Ovary (tissue), 9 donors: Measurements from ENCODE around the gene AAK1. TPM values are rescaled to one million over a fixed set of nuclear protein-coding genes. Genes with fewer than 3 reads are reported as not detected.

Source experiments
- DNase-seq, 5 donors: peaks; one replicate each; pipeline ENCODE4 v3.0.0-alpha.2; 2019 to 2020
- H3K27ac ChIP-seq, 2 donors: fragments of 200-600 bp; one replicate each; pipeline versions ENCODE4 v1.5.1 to v1.8.0; 2019 to 2022
- H3K27me3 ChIP-seq: fragments of 200-600 bp; one replicate; pipeline ENCODE4 v1.8.0; 2022
- H3K36me3 ChIP-seq: fragments of 200-600 bp; sonication (generic); one replicate; pipeline ENCODE4 v1.5.1; 2019
- H3K4me1 ChIP-seq: one replicate; pipeline ENCODE4 v1.8.1; 2013; ENCODE audit warnings: mild to moderate bottlenecking, moderate library complexity; ENCODE audit not compliant: insufficient read depth
- H3K4me3 ChIP-seq: fragments of 200-600 bp; sonication (generic); one replicate; pipeline ENCODE4 v1.5.1; 2017
- H3K9me3 ChIP-seq, 2 donors: fragments of 200-600 bp in 1 of 2; sonication (generic) in 1 of 2; one replicate each; pipeline versions ENCODE4 v1.5.1 to v1.8.1; 2013 to 2019; ENCODE audit warnings: mild to moderate bottlenecking in 1 of 2, moderate library complexity in 1 of 2
- EP300 ChIP-seq: sonication (generic); formaldehyde crosslinking; IDR thresholded peaks from one replicate; pipeline ENCODE4 v1.6.1; 2017; ENCODE audit warnings: antibody characterized with exemption
- POLR2A ChIP-seq: fragments of 450-650 bp; IDR thresholded peaks from one replicate; pipeline ENCODE4 v1.6.1; 2017; ENCODE audit warnings: antibody characterized with exemption, mild to moderate bottlenecking, moderate library complexity
- WGBS, 3 donors: extraction: QIAGEN DNeasy Blood & Tissue Kit in 1 of 3; methylation state at CpG; one replicate each; pipeline versions ENCODE4 v1.1.5 to v1.1.7; 2013 to 2017; 5-methylcytosine and 5-hydroxymethylcytosine counted together
- intact Hi-C, 4 donors: fragments of 100-400 bp; cut with DNase I; formaldehyde crosslinking; loops; one replicate each; pipeline versions ENCODE4 v1.11.0 to v1.15.1; 2022 to 2023
- polyA plus RNA-seq, 2 donors: library from polyadenylated mRNA; stranded (reverse); fragments of 200-250 nt in 1 of 2; fragments of 350-450 nt in 1 of 2; fragmentation: Illumina TruSeq in 1 of 2; extraction: RNeasy Lipid Tissue Mini Kit (QIAGEN cat#74804) in 1 of 2; gene quantifications; one replicate each; pipeline ENCODE4 v1.2.3, GENCODE V29; 2013 to 2014
- total RNA-seq, 7 donors: library from RNA; depleted of rRNA in 2 of 7; stranded (reverse); fragments of >200 nt in 2 of 7; fragmentation: NEBNext Ultra II Directional in 3 of 7; extraction: Animal tissue kit (Norgen Biotek cat#: 25700) in 3 of 7; gene quantifications; one replicate each; pipeline versions ENCODE4 v1.1.0 to v1.2.4, GENCODE V29; 2016 to 2023
- TF ChIP-seq, protein P1 (sequence below), 3 donors: fragments of 450-650 bp in 2 of 3; fragments of 200-600 bp in 1 of 3; IDR thresholded peaks; one replicate each; pipeline versions ENCODE4 v1.5.1 to v1.8.0; 2016 to 2022; ENCODE audit warnings: antibody characterized with exemption in 3 of 3, mild to moderate bottlenecking in 1 of 3
- donor health status: DM: no; HTN: no; CAD: no; lungs with moderate emphysema.
- donor health status: DM: no; HTN: no; CAD: no.
- donor health status: Bipolar disorder and iron deficiency.
- donor health status: DM: yes; HTN: yes; CAD: no.
- donor health status: DM: no; HTN: no; CAD: no.
- donor health status: DM: yes; HTN: yes; CAD: no.

The AAK1 gene
- total and polyA plus RNA-seq, 9 donors = 7.4 to 53.6 (median 34.3) TPM

DNA sequence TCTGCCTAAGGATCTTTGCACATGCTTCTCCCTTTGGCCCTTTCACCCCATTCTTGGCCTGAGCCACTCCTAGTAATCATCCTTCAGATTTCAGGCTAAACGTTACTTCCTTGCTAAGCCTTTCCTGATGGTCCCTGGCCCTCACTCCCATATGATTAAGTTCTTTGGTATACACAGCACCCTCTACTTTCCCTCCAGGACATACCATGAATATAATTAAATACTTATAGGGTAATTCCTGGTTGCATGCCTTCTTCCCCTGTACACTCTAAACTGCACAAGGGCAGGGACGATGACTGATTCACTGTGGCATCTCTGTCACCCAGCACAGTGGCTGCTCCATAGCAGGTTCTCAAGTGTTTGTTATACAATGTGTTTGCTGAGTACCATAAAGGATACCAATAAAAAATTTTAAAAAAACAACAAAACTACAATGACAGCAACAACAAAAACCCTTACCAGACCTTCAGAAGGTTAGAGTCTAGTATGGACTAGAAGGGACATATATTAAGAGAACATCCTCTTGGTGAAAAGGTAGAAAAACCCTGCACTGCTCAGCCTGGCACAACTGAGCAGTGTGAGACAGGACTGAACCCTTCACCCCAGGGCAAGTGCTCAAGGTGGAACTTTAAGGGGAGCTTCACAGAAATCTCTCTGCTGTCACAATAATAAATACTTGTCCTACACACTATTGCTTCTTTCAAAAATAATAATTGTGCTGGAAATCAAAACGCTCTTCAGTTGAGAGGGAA is 76.2 kb downstream of the AAK1 start:
- Histone ChIP-seq H3K4me1 (peaks cover 4% of the 10 kb centered on the region), H3K27me3 (no peaks in the 10 kb centered on the region), H3K36me3 (no peaks in the 10 kb centered on the region), H3K9me3 (no peaks in the 10 kb centered on the region), H3K27ac (no peak overlapping the region), H3K4me3 (no peak overlapping the region)
- intact Hi-C loops = loop anchor here in 1 of 4 donors (10.0 kb wide), 1 partner anchor 147 kb away; no protein-coding TSS in a partner anchor
- TF ChIP-seq POLR2A (no peak), EP300 (no peak)
- TF ChIP-seq, protein P1, sequence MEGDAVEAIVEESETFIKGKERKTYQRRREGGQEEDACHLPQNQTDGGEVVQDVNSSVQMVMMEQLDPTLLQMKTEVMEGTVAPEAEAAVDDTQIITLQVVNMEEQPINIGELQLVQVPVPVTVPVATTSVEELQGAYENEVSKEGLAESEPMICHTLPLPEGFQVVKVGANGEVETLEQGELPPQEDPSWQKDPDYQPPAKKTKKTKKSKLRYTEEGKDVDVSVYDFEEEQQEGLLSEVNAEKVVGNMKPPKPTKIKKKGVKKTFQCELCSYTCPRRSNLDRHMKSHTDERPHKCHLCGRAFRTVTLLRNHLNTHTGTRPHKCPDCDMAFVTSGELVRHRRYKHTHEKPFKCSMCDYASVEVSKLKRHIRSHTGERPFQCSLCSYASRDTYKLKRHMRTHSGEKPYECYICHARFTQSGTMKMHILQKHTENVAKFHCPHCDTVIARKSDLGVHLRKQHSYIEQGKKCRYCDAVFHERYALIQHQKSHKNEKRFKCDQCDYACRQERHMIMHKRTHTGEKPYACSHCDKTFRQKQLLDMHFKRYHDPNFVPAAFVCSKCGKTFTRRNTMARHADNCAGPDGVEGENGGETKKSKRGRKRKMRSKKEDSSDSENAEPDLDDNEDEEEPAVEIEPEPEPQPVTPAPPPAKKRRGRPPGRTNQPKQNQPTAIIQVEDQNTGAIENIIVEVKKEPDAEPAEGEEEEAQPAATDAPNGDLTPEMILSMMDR (IDR thresholded peaks at IDR 0.05) = no peak
- 87 to 93% (median 89%) methylated on average over 3 of the region's 3 CpGs for WGBS, 3 donors
- DNase-seq = no peak

DNA sequence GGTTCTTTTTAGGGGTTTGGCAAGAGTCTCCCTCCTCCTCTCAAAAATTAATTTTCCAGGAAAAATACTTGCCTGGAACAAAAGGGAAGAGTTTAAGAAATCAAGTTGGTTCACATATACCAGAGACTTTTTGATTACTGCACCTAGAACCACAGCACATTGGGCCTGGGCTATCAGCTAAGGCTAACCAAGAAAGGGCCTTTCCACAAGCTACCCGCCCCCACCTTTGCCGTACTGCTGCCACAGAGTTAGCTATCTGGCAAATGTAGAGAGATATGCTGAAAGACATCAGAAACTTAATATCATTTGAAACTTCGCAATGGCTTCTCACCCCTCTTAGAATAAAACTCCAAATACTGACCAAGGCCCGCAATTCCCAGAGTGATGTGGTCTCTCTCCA is 76.9 kb downstream of the AAK1 start:
- Histone ChIP-seq H3K36me3 (no peaks in the 10 kb centered on the region), H3K27ac (no peak overlapping the region), H3K4me3 (no peak overlapping the region), H3K9me3 (no peaks in the 10 kb centered on the region), H3K27me3 (no peaks in the 10 kb centered on the region), H3K4me1 (peaks cover 4% of the 10 kb centered on the region)
- intact Hi-C loops = loop anchor here in 1 of 4 donors (10.0 kb wide), 1 partner anchor 148 kb away; no protein-coding TSS in a partner anchor
- TF ChIP-seq POLR2A (no peak), EP300 (no peak)
- TF ChIP-seq, protein P1 (IDR thresholded peaks at IDR 0.05) = no peak
- no peak for DNase-seq
- 93 to 96% (median 93%) methylated on average over 4 of the region's 4 CpGs for WGBS, 3 donors

DNA sequence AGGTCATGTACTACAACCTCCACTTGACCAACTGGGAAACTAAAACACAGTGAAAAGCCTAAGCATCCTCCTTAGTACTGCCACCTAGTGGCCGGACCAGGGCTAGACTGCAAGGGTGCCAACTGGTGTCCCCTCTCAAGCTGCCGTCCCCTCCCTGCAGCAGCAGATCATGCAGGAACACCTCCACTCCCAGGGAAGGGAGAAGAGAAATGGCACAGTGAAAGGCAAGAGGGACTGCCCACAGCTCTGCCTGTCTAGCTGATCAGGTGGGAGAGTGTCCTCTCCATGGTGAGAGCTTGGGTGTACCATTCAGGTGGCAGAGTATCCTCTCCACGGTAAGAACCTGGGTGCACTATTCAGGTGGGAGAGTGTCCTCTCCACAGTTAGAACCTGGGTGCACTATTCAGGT is 78.1 kb downstream of the AAK1 start:
- Histone ChIP-seq H3K9me3 (no peaks in the 10 kb centered on the region), H3K27ac (no peak overlapping the region), H3K4me3 (no peak overlapping the region), H3K36me3 (no peaks in the 10 kb centered on the region), H3K27me3 (no peaks in the 10 kb centered on the region), H3K4me1 (peaks cover 4% of the 10 kb centered on the region)
- TF ChIP-seq EP300 = no peak
- TF ChIP-seq, protein P1 (IDR thresholded peaks at IDR 0.05) = peak in 2 of 3 donors; percentile 7 to 22
- DNase-seq = peak; percentile 18 to 53 (median 44)
- 51 to 56% (median 55%) methylated on average over 3 of the region's 3 CpGs for WGBS, 3 donors
- intact Hi-C loops = loop anchor here in 1 of 4 donors (10.0 kb wide), 1 partner anchor 149 kb away; no protein-coding TSS in a partner anchor

DNA sequence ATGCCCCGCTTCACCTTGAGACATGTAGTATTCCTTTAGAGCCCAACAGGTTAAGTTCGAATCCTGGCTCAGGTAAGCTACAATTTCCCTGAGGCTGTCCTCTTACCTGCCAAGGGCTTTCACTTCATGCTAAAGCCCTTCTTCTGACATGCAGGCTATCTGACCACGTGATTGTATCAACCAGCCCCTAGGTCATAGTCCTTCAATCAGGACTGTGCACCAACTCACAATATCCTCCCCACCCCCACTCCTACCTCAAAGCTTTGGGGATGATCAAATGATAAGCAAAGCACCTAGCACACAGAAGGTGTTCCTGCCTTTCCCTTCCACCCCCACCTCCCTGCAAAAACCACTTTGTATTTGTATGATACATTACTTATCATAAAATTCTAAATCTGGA is 78.9 kb downstream of the AAK1 start:
- DNase-seq = no peak
- WGBS, 3 donors = 78 to 95% (median 90%) methylated on average over 3 of the region's 3 CpGs
- intact Hi-C loops = loop anchor here in 1 of 4 donors (10.0 kb wide), 1 partner anchor 150 kb away; no protein-coding TSS in a partner anchor

More for the DNA sequence above, 78.9 kb downstream of the AAK1 start:
- no peaks in the 10 kb centered on the region for H3K36me3 ChIP-seq
- H3K4me1 ChIP-seq = peaks cover 4% of the 10 kb centered on the region
- TF ChIP-seq, protein P1 (IDR thresholded peaks at IDR 0.05) = no peak
- TF ChIP-seq EP300 = no peak
- TF ChIP-seq POLR2A = no peak
- no peak overlapping the region for H3K27ac ChIP-seq
- no peaks in the 10 kb centered on the region for H3K27me3 ChIP-seq
- no peaks in the 10 kb centered on the region for H3K9me3 ChIP-seq
- H3K4me3 ChIP-seq = no peak overlapping the region
